Panc1 (cell line): ENCODE results near the gene OPN5. TPM values are rescaled to one million over a fixed set of nuclear protein-coding genes. Genes with fewer than 3 reads are reported as not detected.
A peak's percentile ranks its signal among the peaks of the same experiment; 100 is the strongest.
"Not testable (repeated sequence)": the region's sequence is repeated elsewhere in the genome, so short reads cannot be mapped to it uniquely, and the experiment has no call there.

Experiments used
- ATAC-seq: fragments of 200-7000 bp; cut with Tn5 transposase; 2 replicates; pipeline ENCODE4 v1.9.1; 2020; ENCODE audit warnings: mild to moderate bottlenecking, moderate library complexity
- BruUV-seq: library from RNA; stranded (reverse); fragments of 400-500 nt; replicated peaks from 2 replicates; lab custom pipeline; 2021; lab: Mats Ljungman, UMichigan
- CTCF ChIA-PET: fragments of 300-600 bp; sonication (Branson Sonifier 250); formaldehyde crosslinking; loops from one replicate; lab custom pipeline; 2022; ENCODE audit warnings: antibody characterized with exemption; lab: Charles Lee
- POLR2A ChIA-PET: fragments of 300-600 bp; sonication (Branson Sonifier 250); formaldehyde crosslinking; loops from one replicate; lab custom pipeline; 2022; ENCODE audit warnings: antibody characterized with exemption; lab: Charles Lee
- DNase-seq: peaks from one replicate; pipeline ENCODE4 v3.0.0-alpha.2; 2010; ENCODE audit warnings: low read depth, low spot score
- H3K27ac ChIP-seq: 2 replicates; pipeline ENCODE4 v1.5.1; 2011; ENCODE audit warnings: mild to moderate bottlenecking, low read length, inconsistent platforms
- H3K27me3 ChIP-seq: fragments of 200-500 bp; sonication (Bioruptor generic); 2 replicates; pipeline ENCODE4 v1.6.0; 2014; ENCODE audit warnings: low read length, inconsistent platforms; ENCODE audit not compliant: control insufficient read depth, insufficient read depth
- H3K36me3 ChIP-seq: fragments of 200-500 bp; sonication (Bioruptor generic); 2 replicates; pipeline ENCODE4 v1.5.1; 2014; ENCODE audit warnings: inconsistent platforms, mild to moderate bottlenecking, low read length, moderate library complexity; ENCODE audit not compliant: control insufficient read depth, insufficient read depth
- H3K4me1 ChIP-seq: 2 replicates; pipeline ENCODE4 v1.5.1; 2011; ENCODE audit warnings: inconsistent platforms, mild to moderate bottlenecking, low read length, moderate library complexity; ENCODE audit not compliant: control insufficient read depth, insufficient read depth
- H3K4me3 ChIP-seq, 2 experiments: 2 replicates each; pipeline ENCODE4 v1.5.1; 2011 to 2012; ENCODE audit warnings: low read depth in 2 of 2, low read length in 2 of 2, mild to moderate bottlenecking in 2 of 2, inconsistent platforms in 1 of 2, moderate library complexity in 1 of 2
- H3K9me3 ChIP-seq: fragments of 200-500 bp; sonication (Bioruptor generic); 2 replicates; pipeline ENCODE4 v1.5.1; 2014; ENCODE audit warnings: low read depth, mild to moderate bottlenecking, inconsistent platforms, low read length, moderate library complexity; ENCODE audit not compliant: control insufficient read depth, insufficient read depth
- CTCF ChIP-seq: fragments of 450-650 bp; IDR thresholded peaks from 2 replicates; pipeline ENCODE4 v1.5.1; 2017; ENCODE audit warnings: mild to moderate bottlenecking
- POLR2AphosphoS5 ChIP-seq: IDR thresholded peaks from 2 replicates; pipeline ENCODE4 v1.6.1; 2012; ENCODE audit warnings: mild to moderate bottlenecking, low read depth, low read length, moderate library complexity
- REST ChIP-seq, 2 experiments: IDR thresholded peaks; 2 replicates each; pipeline ENCODE4 v1.6.1; 2011 to 2012; ENCODE audit warnings: low read depth in 2 of 2, control low read depth in 1 of 2, low read length in 1 of 2, mild to moderate bottlenecking in 1 of 2, moderate library complexity in 1 of 2; ENCODE audit not compliant: insufficient read depth in 1 of 2
- SIN3A ChIP-seq: IDR thresholded peaks from 2 replicates; pipeline ENCODE4 v1.6.1; 2012; ENCODE audit warnings: low read depth, mild to moderate bottlenecking, low read length, moderate library complexity, borderline replicate concordance; ENCODE audit not compliant: insufficient read depth
- TCF7L2 ChIP-seq: IDR thresholded peaks from 2 replicates; pipeline ENCODE4 v1.6.1; 2011; ENCODE audit warnings: mild to moderate bottlenecking, low read depth, low read length, inconsistent platforms
- in situ Hi-C: cut with HindIII; loops from 2 replicates; pipeline ENCODE4 v1.10.0; 2016; ENCODE audit warnings: low sequenced_read_pairs, low pct_unique_long_range_greater_than_20kb
- intact Hi-C: fragments of 100-400 bp; cut with micrococcal nuclease; formaldehyde crosslinking; loops from one replicate; pipeline ENCODE4 v1.10.0; 2022; ENCODE audit not compliant: unreplicated experiment
- total RNA-seq: library from RNA; stranded (reverse); gene quantifications from one replicate; pipeline ENCODE4 v1.2.1, GENCODE V29; 2021; ENCODE audit not compliant: unreplicated experiment

OPN5 gene
- total RNA-seq, 1 experiment from 2014 or later = not detected

- TF ChIP-seq REST (IDR thresholded peaks at IDR 0.05; ENCODE audit: insufficient read depth in 1 of 2, low read depth in 2 of 2, low read length in 1 of 2) = no peak
- TF ChIP-seq SIN3A = no peak
- no peak for TF ChIP-seq CTCF
- TF ChIP-seq TCF7L2 = no peak
- no peak for TF ChIP-seq POLR2AphosphoS5
- Histone ChIP-seq H3K36me3 (no peaks in the 10 kb centered on the region), H3K27ac (no peak overlapping the region), H3K4me3 (no peak overlapping the region), H3K27me3 (no peaks in the 10 kb centered on the region), H3K9me3 (no peaks in the 10 kb centered on the region), H3K4me1 (no peaks in the 10 kb centered on the region)
- BruUV-seq = no TSS peak
- POLR2A ChIA-PET = no interaction called here
- CTCF ChIA-PET = interaction anchor here (0.9 kb wide), 1 partner anchor 110 kb away, joined by 3 read pairs; no protein-coding TSS in a partner anchor
- intact Hi-C loops (no loop called here), in situ Hi-C loops (no loop called here)
- peak; percentile 83 for ATAC-seq
- DNase-seq = peak; percentile 74
Observed at GRCh38 chr6:47741807-47742206, 40.0 kb upstream of the OPN5 start.

GRCh38 chr6:47743744-47744143, 38.1 kb upstream of the OPN5 start:
- no peaks in the 10 kb centered on the region for H3K9me3 ChIP-seq
- ATAC-seq (no peak), DNase-seq (no peak)
- H3K27ac ChIP-seq = no peak overlapping the region
- no peaks in the 10 kb centered on the region for H3K27me3 ChIP-seq
- ChIA-PET POLR2A (no interaction called here), CTCF (no interaction called here)
- no peaks in the 10 kb centered on the region for H3K36me3 ChIP-seq
- in situ Hi-C loops = no loop called here
- no peak overlapping the region for H3K4me3 ChIP-seq
- no peaks in the 10 kb centered on the region for H3K4me1 ChIP-seq
- TF ChIP-seq REST (IDR thresholded peaks at IDR 0.05; ENCODE audit: insufficient read depth in 1 of 2, low read depth in 2 of 2, low read length in 1 of 2) (no peak), TCF7L2 (no peak), SIN3A (no peak), CTCF (no peak), POLR2AphosphoS5 (no peak)
- intact Hi-C loops = no loop called here
- no TSS peak for BruUV-seq

GRCh38 chr6:47745269-47745668, 36.6 kb upstream of the OPN5 start:
- H3K4me1 ChIP-seq, H3K4me3 ChIP-seq, H3K27me3 ChIP-seq, H3K36me3 ChIP-seq, POLR2A ChIA-PET, BruUV-seq, CTCF ChIA-PET, H3K27ac ChIP-seq, intact Hi-C loops, H3K9me3 ChIP-seq, in situ Hi-C loops, DNase-seq, ATAC-seq: not testable (repeated sequence)
